Epithelial cell of prostate (primary cell): ENCODE measurements around the gene PSAPL1.

Experiments used
- DNase-seq: peaks from one replicate; pipeline ENCODE4 v3.0.0-alpha.2; 2011; ENCODE audit warnings: low read depth, low spot score
- H3K27ac ChIP-seq: fragments of 450-650 bp; 2 replicates; pipeline ENCODE4 v1.5.1; 2017; ENCODE audit warnings: mild to moderate bottlenecking

PSAPL1 gene, protein sequence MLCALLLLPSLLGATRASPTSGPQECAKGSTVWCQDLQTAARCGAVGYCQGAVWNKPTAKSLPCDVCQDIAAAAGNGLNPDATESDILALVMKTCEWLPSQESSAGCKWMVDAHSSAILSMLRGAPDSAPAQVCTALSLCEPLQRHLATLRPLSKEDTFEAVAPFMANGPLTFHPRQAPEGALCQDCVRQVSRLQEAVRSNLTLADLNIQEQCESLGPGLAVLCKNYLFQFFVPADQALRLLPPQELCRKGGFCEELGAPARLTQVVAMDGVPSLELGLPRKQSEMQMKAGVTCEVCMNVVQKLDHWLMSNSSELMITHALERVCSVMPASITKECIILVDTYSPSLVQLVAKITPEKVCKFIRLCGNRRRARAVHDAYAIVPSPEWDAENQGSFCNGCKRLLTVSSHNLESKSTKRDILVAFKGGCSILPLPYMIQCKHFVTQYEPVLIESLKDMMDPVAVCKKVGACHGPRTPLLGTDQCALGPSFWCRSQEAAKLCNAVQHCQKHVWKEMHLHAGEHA

DNA sequence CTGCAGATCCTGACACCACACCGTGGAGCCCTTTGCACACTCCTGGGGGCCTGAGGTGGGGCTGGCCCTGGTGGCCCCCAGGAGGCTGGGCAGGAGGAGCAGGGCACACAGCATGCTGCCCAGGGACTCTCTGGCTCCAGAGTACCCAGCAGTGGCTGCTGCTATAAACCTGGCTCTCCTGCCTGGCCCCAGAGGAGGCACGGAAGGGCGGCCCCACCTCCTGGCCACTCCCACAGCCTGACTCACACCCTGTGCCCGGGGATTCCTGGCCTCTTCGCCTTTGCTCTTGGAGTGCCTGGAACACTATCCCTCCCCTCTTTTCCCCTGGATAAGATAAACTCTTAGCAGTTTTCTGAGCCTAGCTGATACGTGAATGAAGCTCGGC lies at the start of gene PSAPL1:
PSAPL1 (minus strand) TSS at position 165 of the 385 bp plus-strand sequence; CDS start at position 114, 51 bp downstream.
- H3K27ac ChIP-seq = no peak within 1 kb of the TSS
- DNase-seq = no peak

DNA sequence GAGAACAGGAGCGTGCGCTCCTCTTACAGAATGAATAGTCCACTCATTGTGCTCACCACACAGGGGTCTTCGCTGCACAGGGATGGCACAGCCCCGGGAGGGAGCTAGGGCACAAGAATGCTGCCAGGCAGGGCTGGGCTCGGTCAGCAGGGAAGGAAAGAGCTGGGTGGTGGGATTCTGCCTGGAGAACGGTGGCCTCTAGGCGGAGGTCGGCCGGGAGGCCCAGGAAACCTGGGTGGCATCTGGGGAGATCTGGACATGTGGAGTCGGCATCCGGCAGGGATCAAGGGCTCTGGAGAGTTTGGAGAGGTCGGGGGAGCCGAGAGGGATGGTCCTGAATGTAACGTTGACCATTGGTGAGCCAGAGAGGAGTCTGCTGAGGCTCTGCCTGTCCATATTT lies 46.5 kb upstream of the PSAPL1 start:
- no peak overlapping the region for H3K27ac ChIP-seq
- DNase-seq = no peak

DNA sequence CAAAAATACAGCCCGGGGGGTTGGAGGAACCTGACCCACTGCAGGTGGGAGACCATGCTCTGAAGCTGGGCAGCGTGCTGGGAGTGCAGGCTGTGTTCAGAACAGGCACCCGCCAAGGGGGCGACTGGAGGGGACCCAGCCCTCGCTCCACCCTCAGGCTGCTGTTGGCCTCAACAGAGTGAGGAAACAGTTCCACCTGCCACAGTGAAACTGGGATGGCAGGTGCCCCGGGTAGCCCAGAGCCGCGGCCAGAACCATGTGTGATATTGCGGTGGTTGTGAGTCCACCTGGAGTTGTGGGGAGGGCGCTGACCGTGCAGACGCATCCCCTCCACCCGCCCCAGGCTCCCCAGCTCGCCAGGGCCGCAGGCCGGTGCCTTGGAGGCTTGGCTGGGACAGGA lies 45.7 kb upstream of the PSAPL1 start:
- H3K27ac ChIP-seq = no peak overlapping the region
- DNase-seq = no peak

DNA sequence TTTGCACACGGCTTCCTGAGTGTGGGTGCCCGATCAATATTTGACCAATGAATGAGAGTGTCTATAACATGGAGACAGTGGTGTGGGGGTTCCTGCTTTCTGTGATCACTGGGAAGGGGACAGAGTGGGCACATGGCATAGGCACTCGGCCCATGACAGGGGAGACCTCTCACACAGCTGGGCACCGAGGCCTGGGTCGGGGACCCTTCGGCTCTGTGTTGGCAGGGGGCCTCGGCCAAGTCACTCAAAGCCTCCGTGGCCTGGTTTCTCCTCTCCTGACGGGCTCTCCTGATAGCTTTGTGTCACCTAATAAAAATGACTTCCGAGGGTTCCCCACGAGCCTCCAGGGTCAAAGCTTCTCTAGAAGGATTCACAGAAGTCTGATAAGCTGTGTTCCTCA lies 43.9 kb upstream of the PSAPL1 start:
- no peak for DNase-seq
- H3K27ac ChIP-seq = no peak overlapping the region

DNA sequence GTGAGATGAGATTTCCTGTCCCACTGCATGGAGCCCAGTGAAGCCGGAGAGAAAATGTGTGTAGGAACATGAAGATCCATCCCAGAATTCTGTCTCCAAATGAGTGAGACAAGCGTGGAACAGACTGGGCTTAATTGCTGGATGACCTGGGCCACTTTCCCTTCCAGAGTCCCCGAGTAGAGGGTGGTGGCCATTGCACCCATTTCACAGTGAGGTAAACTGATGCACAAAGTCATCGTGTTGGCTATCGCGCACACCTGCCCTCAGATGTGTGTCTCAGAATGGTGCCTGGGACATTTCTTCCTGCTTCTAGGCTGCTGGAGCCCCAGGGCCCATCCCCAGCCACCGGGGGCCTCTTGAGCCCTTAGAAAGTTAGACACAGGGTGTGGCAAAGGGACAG lies 43.0 kb upstream of the PSAPL1 start:
- H3K27ac ChIP-seq = no peak overlapping the region

DNA sequence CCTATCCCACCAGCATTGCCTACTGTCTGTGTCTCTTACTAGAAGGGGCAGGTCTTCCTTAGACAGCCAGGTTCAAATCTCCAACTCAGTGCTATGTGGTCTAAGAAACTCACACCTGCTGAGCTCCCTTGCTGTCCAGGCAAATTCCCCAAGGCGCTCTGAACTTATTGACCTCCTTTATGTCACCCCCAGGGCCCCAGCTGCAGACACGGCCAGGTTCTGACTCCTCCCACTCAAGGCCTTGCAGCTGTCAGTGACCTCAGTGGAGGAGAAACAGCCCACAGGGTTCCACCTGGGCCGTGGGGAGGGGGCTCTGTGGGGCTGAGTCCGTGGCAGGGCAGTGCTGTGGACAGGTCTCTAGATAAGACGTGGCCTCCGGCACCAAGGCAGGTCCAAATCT lies 42.1 kb upstream of the PSAPL1 start:
- DNase-seq = no peak
- no peak overlapping the region for H3K27ac ChIP-seq

More for the DNA sequence above, 43.0 kb upstream of the PSAPL1 start:
- no peak for DNase-seq

DNA sequence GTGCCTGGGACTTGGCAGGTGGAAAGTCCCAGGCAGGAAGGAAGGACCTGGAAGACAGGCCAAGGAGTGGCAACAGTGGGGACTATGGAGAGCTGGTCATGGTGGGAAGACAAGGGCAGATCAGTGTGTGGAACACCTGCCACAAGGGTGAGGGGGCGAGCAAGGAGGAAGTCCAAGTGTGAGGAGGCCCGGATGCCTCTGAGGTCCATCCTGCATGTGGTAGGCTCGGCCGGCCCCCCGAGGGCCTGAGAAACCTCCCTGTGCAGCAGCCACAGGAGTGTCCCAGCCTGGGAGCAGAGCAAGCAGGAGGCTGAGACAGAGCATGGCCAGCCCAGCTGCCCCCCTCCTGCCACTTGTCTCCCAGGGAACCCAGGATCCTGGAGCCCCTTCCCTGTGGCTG lies 40.5 kb upstream of the PSAPL1 start:
- DNase-seq = no peak
- H3K27ac ChIP-seq = no peak overlapping the region

DNA sequence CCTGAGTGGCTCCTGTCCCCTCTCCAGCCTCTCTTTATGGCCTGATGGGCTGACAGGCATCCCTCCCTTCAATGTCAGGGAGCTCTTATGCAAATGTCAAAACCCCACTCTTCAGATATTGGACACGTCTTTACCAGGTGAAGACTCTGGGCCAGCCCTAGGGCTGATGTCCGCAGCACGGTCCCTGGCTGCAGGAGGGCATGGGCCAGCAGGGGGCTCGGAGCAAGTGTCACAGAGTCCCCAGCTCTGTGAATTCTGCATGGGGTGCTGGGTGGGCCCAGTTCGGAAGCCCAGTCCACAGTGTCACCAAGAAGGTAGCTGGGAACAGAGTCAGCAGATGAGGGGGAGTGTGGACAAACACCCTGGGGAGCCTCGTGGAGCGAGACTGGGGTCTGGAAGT lies 39.6 kb upstream of the PSAPL1 start:
- H3K27ac ChIP-seq = no peak overlapping the region

DNA sequence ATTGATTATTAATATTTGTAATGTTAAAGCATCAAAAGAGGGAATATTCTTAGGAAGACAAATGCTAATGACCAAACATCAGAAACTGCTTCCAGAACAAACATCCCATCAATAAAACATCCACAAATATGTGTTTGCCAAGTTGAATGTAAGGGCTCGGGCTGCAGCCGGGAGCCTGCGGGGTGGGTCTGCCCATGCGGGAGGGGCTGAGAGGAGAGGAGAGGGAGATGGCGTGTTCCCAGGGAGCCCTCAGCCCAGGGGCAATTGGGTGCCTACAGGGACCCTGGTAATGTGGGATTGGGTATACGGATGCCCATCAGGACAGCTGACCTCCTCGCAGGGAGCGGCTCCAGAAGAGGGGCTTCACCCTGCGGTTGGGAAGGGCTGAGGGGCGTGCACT lies 38.4 kb upstream of the PSAPL1 start:
- DNase-seq = no peak

More for the DNA sequence above, 39.6 kb upstream of the PSAPL1 start:
- no peak for DNase-seq

DNA sequence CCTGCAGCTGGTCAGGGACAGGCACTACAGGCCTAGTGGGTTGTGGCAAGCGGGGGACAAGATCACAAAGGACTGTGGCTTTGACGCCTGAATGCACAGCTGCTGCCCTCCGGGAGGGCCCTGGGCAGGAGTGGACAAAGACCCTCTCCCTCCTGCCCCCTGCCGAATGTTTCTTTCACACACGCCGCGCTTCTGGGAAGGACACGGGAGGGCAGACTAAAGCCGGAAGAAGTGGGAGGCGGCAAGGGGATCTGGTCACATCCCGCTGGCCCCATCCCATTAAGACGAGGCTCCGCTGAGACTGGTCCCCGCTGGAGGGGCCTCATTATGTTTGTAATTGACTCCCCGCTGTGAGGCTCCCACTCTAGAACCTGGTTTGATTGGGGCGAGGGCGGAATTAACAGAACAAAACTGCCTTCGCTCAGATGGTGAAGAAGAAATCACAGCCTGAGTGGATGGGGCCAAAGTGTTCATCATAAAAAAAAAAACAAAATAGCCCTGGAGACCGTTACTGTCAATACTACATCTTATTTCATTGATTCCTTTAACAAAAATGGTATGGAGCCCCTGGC lies 37.8 kb upstream of the PSAPL1 start:
- DNase-seq = no peak
- no peak overlapping the region for H3K27ac ChIP-seq

More for the DNA sequence above, 38.4 kb upstream of the PSAPL1 start:
- H3K27ac ChIP-seq = no peak overlapping the region

DNA sequence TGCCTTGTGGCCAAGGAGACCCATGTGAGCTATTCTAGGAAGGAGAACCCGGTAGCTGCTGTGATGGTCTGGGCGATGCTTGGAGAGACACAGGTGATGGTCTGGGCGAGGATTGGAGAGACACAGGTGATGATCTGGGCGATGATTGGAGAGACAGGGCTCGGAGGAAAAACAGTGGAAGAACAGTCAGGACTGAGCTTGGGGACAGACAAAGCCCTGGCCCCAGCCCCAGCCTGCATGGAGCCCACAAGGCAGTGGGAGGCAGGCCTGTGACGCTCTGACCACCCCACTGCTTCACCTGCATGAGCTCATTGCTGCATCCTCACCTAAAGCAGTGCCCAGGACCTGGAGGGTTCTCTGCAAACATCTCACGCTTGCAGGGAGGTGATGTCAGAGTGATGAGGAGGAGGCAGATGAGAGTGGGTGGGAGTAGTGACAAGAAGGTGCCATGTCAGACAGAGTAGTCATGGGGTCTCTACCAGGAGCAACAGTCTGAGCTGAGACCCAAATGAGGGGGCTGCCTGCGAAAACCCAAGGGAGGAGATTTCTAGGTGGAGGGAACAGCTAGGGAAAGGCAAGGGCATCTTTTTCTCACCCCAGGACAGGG lies 35.9 kb upstream of the PSAPL1 start:
- no peak overlapping the region for H3K27ac ChIP-seq
- no peak for DNase-seq

DNA sequence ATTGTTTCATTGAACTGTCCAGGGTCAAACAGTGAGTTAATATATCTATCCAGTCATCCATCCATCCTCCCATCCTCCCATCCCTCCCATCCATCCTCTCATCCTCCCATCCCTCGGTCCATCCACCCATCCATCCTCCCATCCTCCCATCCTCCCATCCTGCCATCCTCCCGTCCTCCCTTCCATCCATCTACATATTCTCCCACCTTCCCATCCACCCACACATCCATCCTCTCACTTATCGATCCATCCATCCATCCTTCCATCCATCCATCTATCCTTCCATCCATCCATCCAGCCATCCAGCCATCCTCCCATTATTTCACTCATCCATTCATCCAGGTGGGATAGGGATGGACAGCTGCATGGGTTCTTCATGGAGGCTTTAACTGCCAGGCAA lies 35.4 kb upstream of the PSAPL1 start:
- DNase-seq = no peak
- H3K27ac ChIP-seq = no peak overlapping the region

DNA sequence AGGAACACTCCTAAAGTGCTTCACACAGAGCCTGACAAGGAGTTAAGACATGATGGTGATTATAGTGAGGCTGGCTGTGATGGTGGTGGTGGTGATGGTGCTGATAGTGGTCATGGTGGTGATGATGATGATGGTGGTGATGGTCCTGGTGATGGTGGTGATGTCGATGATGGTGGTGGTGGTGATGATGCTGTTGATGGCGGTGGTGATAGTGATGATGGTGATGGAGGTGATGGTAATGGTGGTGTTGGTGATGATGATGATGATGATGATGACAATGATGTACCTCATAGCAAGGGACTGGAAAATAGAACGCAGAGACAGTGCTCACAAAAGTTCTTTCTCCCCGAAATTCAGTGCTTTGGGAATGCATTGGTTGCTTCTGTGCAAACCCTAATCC lies 34.3 kb upstream of the PSAPL1 start:
- no peak for DNase-seq

DNA sequence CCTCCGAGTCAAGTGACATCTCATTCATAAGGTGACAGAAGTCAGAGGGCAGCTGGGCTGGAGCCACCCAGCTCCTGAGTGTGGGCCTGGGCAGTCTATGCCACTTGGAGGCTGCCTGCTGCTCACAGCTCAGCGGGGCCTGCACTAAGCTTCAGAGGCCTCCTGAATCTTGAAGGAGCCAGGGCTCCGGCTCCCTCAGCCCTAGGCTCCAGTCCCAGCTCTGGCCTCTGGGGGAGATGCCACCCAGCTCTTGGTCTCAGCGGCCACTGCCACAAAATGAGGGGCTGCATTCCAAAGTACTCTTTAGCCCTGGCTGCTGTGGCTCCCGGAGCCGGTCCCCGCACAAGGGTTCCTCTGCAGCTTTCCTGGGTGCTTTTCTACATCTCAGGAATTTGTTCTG lies 32.7 kb upstream of the PSAPL1 start:
- no peak overlapping the region for H3K27ac ChIP-seq

More for the DNA sequence above, 34.3 kb upstream of the PSAPL1 start:
- H3K27ac ChIP-seq = no peak overlapping the region

DNA sequence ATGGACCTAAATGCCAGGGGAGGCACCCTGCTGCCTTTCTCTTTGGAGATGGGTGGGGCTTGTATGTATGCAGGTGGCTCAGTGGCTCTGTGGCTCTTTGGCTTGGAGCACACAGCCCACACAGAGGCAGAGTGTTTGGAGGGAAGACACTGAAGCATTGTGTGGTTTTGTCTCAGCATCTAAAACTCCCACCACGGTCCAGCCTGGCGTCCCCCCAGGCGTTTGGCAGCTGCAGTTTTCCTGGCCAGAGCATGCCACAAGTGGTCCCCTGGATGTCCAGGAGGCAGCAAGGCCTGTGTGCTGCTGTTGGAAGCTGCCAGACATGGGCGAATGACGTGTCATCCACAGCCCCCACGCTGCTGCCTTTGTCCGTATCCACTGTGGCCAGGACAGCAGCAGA lies 32.2 kb upstream of the PSAPL1 start:
- H3K27ac ChIP-seq = no peak overlapping the region
- no peak for DNase-seq

More for the DNA sequence above, 32.7 kb upstream of the PSAPL1 start:
- DNase-seq = no peak

DNA sequence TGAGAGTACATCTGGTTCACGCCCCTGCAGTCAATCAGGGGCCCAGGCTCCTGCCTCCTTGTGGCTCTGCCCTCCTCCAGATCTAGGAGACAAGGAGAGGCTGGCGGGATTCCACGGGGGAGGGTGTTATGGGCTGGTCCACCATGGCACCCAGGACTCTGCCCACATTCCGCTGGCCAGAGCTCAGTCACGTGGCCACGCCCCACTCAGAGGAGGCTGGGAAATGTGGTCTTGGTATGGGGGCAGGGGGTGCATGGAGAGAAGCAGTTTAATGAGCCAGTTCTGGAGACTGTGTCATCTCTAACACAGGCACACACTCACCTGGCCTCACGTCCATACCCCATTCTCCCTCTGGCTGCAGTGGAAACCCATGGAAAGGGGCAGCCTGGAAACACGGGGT lies 31.5 kb upstream of the PSAPL1 start:
- H3K27ac ChIP-seq = no peak overlapping the region

DNA sequence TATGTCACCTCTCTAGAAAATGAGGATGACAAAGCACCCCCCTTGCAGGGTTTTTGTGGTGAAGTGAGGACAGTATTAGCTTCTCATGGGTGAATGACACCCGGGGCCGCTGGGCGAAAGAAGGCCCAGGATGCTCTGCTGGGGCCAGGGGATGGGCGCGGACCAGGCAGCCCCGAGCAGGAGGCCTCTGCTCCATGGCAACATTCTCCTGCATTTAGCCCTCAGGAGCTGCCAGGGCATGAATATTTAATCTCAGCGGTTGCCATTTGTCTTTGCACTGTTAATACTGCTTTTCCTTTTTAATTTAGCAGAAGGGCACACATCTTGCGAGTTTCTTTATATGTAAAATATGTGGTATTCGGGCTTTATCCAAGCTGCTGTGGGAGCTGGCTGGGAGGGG lies 30.3 kb upstream of the PSAPL1 start:
- H3K27ac ChIP-seq = no peak overlapping the region
- DNase-seq = no peak

More for the DNA sequence above, 31.5 kb upstream of the PSAPL1 start:
- DNase-seq = no peak

DNA sequence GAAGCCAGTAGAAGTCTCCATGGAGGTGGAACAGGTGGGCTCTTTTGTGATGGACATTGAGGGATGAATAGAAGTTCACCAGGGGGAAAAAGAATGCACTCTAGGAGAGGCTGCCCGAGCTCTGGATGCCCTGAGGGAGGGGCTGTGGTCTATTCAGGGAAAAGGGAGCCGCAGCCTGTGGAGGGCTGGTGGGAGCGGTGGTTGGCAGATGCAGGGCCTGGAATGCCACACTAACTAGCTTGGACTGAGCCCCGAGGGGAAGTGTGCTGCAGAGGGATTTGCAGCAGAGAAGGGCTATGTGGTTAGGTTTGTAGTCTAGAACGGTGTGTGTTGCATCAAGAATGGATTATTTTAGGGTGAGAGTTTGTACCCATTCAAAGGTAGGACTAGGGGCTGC lies 29.5 kb upstream of the PSAPL1 start:
- H3K27ac ChIP-seq = no peak overlapping the region
- DNase-seq = no peak

DNA sequence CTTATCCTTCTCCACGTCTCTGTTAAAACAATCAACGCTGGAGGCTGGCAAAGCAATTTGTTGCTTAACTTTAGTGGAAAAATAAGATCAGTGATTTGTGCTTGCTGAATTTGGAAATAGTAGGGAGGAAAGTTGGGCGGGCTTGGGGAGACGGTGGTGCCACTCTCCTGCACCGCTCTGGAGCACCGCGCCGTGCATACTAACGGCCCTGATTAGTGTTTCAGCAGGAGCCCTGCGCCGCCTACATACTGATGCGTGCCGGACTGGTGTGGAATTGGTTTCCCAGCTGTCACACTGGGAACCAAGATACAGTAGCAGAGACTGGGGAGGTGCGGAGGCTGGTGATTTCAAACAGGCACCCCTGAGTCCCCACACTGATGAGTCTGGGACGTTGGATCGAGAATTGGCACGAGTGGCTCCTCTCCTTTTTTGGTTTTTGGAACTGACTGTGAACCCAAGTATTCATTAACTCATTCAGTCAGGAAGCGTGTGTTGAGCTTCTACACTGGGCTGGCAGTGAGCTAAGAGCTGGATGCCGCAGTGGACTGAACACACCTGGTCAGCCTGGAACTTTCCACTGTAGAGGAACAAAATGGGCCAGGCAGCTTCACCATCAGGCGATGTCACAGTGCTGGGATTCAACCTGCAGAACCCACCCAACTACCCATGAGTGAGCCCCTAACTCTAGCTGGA lies 29.0 kb upstream of the PSAPL1 start:
- no peak overlapping the region for H3K27ac ChIP-seq
- DNase-seq = no peak

DNA sequence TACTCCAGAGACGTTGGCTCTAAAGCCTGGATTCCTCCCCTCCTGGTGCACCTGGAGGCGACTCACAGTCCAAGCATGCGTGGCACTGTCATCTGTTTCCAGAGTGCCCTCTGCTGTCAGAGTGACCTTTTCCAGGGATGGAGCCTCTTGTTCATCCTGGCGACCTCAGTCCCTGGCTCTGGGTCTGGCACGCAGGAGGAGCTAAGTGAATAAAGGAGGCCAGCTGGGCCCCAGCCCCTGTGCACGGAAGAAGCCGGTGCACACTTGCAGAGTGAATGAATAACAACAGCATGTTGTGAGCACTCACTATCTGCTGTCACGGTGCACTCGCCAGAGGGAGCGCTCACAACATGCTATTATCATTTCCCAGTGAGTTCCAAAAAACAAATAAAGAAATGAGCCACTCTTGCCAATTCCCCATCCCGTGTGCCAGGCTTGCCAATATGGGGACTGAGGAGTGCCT lies 27.8 kb upstream of the PSAPL1 start:
- DNase-seq = peak; percentile 24
- no peak overlapping the region for H3K27ac ChIP-seq

DNA sequence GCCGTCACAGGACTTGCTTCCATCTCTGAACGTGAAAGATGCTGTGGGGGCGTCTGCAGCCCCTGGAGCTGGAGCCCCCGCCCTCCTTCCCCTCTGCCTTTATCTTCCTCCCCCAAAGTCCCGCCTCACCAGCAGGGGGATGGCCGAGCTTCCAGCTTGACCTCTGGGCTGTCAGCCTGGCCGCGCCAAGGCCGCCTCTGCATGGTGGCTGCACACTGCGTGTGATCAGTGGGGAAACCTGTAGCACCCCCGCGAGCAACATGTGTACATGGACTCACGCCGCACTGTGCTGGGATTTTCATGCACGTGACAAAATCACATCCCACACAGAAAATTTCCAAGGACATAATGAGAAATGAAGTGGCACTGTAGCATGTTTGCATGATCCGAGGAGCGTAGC lies 26.5 kb upstream of the PSAPL1 start:
- DNase-seq = no peak

More for the DNA sequence above, 26.5 kb upstream of the PSAPL1 start:
- no peak overlapping the region for H3K27ac ChIP-seq
